NCI-H2081 (cell line): ENCODE measurements around the gene HS1BP3.

Experiments
- DNase-seq, 2 experiments: peaks; one replicate each; lab custom pipeline; 2025; lab: John Stamatoyannopoulos, UW

The HS1BP3 gene

DNA sequence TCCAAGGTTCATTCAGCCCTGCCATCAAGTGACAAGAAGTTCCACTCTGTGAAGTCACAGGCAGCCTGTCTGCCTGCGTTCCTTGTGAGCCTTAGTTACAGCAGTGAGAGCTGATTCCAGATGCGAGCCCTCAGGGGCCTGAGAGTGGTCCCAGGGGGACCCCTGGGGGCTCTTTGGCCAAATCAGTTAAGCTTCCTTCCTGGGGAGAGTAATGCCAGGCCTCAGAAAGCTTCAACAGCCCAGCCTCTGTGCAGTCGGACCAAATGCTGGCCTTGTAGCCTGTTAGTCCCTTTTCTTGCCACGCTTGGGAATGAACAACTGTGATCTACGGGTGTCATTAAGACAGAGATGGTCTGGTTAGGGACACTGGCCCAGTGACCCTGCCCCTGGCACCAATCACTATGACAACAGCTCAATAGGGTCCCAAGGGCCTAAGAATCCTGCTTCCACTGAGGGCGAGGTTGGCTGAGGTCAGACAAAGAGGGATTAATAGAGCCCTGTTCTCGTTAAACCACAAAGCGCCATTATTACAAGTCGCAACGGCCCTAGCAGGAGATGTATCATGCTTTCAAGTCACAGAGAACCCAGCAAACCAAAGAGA, 50.9 kb downstream of the HS1BP3 start:
- no peak for DNase-seq

DNA sequence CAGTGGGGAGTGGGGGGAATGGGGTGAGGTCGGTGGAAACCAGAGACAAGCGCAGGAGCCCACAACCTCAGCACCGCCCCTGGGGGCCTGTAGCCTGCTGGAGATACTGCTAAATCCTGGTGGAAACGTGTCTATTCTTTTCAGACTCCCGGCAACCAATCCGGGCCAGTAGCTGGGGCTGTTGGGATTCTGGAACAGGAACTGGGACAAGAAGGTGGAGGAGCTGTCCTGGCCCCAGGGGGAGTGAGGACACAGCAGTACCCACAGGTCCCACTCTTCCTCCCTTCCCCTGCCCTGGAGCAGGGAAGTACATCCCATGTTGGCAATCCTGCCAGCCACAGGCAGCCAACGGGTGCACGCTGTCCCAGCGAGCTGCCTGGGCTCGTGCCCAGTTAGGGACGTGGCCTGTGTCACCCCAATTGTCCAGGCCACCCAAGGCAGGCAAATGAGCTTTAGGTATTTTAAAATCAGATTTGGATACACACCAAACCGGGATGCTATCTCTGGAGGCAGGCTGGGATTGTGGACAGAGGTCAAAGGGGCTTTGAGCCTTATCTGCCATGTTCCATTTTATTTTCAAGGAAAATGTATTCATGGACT, 51.8 kb downstream of the HS1BP3 start:
- no peak for DNase-seq

DNA sequence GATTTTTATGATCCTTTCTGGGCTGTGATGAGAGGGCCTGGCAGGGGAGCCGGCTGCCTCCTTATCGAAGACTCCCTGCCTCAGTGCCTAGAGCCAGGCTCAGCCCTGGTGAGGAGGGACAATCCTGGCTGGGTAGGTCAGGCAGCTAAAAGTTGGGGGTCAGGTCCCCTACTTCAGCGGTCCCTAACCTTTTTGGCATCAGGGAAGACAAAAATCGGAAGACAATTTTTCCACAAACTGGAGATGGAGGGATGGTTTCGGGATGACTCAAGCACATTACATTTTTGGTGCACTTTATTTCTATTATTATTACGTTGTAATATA, 53.1 kb downstream of the HS1BP3 start:
- no peak for DNase-seq

DNA sequence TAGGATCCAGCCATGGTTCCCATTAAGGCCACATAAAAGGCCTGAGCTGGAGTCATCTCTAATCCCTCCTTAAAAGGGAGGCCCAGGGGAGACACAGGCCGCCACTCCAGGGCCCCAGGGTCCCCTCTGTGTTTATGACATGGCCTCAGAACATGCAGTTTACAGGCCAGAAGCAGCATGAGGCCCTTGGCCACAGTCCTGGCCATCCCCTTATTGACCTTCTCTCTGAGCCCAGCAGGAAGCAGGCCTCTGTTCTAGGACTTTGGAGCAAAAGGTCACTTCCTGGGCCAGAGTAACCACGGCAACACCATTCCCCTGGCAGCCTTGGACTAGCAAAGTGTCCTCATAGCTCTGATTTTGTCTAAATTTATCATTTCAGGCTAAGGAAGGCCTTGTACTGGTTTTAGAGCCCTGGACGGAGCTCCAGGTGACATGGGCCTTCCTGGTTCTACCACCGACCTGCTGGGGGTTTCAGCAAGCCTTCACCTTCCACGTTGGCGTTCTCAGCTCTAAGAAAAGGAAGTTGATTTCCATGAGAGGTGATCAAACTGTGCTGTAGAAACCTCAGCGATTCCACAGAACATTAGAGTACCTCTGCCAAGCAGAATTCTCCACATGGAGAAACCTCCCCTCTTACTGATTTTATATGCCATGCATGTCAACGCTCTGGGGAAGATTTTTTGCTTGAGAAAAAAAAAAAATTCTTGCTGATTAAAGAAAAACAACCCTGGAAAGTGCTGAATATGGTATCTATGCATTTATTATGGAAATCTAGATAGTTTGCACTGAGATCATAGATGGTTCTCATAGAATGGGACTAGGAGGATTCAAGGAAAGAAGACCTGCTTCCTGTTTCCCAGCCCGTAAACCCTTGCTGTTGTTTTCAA, 53.7 kb downstream of the HS1BP3 start:
- no peak for DNase-seq

DNA sequence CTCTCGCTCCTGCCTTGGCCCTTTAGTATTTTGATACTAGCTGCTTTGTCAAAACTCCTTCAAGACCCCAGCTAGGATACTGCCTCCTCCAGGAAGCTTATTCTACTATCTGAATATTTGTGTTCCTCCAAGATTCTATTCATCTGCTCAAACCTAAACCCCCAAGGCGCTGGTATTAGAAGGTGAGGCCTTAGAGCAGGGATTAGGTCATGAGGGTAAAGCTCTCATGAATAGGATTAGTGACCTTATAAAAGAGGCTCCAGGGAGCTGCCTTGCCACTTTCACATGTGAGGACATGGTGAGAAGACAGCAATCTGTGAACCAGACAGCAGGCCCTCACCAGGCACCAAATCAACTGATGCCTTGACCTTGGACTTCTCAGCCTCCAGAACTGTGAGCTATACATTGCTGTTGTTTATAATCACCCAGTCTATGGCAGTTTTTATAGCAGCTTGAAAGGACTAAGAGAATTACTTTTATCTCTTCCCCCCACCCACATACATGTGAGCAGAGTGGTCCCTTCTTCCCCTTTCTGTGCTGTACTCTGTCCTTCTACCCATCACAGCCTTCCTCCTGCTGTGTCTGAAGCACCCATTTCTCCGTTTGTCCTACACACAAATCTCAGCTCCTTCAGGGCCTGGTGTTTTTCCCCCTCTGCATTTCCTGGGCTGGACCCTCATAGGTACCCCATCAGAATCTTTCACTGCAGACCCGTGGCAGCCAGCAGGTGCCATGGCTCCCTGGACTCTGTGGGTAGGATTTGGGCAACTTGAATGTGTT, 54.5 kb downstream of the HS1BP3 start:
- DNase-seq, result no peak

DNA sequence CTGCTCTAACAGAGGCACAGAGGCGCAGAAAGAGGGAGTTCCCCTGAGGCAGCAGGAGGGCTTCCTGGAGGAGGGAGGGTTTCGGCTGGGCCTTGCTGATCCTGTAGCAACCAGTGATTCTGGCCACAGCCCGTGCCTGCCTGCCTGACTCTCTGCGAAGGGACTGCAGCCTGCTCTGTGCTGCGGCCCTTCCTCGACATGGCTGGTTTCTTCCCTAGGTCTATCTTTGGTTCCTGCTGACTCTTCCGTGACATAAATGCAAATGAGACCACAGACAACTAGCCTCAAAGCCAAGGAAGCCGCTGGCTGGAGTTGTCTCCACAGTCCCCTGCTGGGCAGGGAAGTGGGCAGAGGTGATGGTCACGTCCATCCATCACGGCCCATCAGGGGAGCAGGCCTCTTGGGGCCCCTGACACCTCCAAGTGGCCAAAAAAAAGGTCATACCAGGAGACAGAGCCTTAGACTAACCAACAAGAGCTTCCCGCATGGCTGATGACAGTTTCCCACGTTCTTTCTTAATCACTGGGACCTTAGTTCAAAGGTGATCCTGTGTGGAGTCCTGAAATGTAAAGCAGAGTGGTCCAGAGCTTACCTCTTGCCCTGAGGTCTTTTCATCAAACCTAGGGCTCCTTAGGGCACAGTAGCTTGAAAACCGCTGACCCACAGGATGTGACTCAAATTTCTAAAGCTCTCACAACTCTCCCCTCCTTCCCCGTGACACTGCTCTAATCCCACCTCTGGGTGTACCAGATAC, 55.3 kb downstream of the HS1BP3 start:
- DNase-seq, result no peak

DNA sequence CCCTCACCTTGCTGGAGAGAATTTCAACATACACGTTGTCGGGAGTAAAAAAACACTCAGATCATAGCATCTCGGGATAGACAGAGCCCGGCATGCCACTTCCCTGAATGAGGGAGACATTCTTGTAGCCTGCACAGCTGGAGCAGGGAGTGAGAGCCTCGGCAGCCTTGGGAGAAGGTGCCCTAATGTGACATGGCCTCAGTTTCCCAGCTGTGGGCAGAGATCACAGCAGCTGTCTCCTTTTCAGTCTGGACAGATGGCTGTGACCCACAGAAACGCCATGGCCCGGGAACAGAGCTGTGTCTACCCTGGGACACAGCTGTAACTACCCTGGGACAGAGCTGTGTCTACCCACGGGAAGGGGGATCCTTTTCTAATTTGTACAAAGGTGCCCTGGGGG, 55.9 kb downstream of the HS1BP3 start:
- no peak for DNase-seq

DNA sequence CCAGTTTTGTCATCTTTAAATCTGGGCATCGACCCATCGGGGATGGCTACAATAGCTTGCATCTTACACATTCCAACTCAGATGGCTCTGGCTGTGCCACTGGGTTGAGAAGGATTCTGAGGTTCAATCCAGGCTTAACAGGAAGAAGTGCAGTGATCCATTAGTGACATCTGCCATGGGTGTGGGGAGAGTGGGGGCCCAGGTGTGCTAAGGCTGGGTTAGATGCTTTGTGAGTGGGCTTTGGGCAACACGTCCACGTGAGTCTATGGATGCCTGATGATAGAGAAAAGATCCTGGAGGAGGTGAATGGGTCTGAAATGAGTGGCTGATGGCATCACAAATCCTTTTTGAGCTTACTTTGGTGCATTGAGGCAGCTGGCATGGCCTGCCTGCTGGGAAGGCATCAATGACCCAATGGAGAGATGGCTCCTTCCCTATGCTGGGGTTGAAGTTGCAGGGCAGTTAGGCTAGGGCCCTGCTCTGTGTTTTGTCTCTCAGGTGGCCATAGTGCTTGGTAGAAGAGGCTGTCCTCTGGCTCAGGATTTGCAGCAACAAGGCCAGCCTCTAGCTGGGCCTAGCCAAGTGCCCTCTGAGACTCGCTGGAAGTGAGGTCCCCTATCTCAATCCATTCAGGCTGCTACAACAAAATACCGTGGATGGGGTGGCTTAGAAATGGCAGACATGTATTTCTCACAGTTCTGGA, 56.7 kb downstream of the HS1BP3 start:
- no peak for DNase-seq

DNA sequence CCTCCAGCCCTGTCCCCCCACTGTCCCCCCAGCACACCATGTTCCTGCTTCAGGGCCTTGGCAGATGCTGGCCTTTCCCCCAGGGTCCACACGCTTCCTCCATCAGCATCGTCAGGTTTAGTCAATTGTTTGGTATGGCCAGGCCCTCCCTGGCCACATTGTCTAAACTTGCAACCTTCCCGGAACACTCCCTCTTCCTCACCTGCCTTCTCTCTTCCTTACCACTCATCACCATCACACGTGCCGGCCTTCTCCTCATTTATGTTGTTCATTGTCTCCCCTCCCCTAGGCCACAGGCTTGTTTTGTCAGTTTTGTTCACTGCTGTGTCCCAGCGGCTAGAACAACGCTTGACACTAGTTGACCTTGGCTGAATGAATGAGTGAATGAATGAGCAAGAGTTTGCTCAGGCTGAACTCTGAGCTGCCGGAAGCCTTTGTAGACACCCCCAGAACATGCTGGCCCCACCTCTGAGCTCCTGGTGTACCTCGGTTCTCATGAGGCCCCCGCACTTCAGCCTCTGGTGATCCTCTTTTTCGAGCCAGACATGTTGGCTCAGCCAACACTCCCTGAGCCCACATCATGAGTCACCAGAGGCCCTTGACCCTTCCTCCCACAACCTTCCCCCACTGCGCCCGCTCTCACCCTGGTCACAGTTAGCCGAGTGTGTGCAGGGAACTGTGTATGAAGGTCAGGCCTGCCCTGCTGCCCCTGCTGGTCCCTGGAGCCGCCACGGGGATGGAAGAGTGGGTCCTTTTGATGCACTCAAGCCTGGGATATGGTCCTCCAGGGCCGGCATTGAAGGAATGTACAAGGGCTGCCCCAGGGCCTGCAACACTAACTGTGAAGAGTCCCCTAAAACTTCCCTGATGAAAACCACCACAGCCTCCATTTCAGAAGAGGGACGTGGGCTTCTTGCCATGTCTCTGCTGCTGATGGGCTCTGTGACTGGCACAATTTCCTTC, 57.5 kb downstream of the HS1BP3 start:
- DNase-seq, result no peak

DNA sequence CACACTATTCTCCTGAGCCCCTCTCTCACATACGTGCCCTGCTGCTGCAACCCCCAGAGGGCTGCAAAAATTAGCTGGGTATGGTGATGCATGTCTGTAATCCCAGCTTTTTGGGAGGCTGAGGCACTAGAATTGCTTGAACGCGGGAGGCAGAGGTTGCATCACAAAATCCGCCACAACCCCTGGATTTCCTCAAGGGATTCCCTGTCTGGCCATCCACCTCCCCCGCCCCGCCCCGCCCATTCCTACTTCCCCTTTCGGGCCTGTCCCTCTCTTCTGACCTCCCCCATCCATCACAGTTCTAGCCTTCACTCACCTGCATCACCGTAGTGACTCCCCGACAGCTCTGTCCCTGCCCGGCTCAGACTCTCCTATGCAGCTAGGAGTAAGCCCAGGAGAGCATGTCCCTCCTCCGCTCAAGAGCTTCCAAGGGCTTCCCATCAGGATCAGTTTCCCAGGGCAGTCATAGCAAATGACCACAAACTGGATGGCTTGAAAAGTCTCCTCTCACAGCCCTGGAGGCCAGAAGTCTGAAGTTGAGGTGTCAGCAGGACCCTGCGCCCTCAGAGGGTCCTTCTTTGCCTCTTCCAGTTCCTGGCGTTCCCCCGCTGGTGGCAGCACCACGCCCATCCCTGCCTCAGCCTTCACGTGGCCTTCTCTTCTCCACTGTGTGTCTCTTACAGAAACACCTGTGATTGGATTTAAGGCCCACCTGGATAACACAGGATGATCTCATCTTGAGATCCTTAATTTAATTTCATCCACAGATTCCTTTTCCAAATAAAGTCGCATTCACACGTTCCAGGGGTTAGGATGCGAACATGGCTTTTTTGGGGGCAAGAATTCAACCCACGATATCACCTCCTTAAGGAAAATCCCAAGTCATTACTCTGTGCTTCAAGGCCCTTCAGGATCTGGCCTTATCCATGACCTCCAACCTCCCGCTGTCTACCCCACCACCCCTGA, 58.5 kb downstream of the HS1BP3 start:
- no peak for DNase-seq

DNA sequence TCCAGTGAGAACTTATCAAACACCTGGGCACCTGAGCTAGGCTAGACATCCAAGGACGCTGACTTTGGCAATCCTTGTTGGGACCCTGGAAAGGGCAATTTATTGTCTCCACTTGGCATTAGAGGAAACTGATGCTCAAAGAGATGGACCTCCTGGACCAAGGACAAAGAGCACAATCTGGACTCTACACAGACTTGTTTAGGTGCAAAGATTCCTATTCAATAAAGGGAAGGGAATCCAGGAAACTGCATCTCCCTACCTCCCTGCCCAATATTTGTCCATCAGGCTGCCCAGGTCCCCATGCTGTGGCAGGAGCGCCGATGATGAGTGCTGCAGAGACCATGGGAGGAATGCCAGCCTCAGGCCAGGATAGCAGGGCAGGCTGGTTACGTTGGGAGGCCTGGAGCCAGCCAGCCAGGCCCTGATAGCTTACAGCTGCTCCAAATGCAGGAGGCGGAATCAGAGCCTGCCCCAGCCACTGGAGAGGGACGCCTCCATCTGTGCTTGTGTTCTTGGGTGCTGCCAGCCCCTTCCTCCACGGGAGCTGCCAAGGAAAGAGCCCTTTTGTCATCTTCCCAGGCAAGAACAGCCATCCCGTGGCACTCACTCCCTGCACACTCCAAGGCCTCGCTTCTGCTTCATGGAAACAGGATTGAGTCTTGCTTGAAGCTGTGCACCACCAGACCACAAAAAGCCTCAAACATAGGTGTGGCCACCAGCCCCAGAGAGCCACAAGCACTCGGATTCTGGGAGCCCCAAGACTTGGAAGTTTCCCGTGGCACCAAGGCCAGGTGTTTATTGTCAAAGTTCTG, 60.0 kb downstream of the HS1BP3 start:
- no peak for DNase-seq

DNA sequence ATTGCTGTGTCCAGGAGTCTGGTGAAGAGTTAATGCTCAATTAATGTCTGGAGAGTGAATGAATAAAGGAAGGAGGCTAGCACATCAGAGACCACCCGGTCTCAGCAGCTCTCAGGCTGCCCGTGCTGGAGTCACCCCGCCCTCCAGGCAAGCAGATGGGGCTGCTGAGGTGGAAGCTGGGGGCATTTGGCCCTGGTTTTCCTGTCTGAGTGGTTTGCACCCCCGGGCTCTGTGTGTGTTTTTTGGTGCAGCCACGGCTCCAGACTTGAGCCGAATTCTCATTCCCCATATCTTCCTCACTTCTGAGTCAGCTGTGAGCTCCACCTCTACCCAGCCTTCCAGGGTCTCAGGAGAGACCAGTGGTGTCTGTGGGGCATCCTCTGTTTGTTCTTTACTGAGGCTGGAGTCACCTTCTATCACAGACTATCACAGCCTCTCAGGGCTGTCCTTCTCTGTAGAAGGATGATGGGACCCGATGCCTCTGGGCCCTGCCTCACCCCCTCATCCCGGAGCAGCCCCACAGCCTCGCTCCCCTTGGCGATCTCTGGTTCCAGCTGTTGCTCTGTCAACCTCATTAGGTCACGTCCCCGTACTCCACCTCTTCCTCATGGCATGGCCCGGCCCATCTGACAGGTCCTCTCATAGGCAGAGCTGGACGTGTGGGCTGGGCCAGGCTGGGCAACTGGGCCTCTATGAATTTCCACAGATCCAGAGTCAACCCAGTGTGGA, 60.8 kb downstream of the HS1BP3 start:
- DNase-seq, result no peak

DNA sequence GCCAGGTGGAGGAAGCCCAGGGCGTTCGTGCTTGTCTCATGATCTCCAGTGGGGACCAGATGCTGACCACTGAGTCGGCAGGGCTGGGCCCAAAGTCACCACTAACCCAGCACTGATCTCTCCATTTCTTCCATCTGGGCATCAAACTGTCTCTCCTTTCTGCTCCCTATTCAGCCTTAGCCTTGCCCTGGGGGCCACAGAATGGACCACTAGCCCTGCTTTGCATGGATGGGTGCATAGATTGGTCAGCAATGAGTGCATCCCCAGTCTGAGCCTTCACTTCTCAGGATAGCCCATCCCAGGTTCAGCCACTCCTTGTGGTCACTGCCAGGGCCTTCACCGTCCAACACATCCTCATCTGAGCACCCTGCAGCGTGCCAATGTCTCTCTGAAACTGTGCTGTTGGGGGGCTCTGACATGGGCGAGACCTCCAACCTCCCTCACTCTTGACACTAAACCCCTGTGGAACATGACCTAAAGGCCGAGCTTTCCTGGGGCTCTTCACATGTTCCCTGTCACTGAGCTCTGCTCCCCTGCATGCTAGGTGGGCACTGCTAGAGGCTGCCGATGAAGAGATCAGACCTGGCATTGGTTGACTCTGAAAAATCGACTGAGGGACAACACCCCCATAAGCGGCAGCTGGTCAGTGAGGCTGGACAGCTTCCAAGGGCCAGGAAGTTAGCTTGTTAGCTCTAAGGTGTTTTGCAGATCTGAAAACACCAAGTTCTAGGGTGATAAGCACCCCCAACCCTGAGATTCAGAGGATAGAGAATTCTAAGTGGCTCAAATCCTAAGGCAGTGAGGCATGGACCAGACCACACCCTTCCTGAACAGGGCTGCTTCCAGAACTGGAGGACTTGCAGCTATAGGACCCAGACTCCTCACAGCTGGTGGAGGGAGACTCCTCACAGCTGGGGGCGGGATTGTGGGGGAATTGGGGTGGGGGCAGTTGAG, 61.7 kb downstream of the HS1BP3 start:
- DNase-seq, result no peak

DNA sequence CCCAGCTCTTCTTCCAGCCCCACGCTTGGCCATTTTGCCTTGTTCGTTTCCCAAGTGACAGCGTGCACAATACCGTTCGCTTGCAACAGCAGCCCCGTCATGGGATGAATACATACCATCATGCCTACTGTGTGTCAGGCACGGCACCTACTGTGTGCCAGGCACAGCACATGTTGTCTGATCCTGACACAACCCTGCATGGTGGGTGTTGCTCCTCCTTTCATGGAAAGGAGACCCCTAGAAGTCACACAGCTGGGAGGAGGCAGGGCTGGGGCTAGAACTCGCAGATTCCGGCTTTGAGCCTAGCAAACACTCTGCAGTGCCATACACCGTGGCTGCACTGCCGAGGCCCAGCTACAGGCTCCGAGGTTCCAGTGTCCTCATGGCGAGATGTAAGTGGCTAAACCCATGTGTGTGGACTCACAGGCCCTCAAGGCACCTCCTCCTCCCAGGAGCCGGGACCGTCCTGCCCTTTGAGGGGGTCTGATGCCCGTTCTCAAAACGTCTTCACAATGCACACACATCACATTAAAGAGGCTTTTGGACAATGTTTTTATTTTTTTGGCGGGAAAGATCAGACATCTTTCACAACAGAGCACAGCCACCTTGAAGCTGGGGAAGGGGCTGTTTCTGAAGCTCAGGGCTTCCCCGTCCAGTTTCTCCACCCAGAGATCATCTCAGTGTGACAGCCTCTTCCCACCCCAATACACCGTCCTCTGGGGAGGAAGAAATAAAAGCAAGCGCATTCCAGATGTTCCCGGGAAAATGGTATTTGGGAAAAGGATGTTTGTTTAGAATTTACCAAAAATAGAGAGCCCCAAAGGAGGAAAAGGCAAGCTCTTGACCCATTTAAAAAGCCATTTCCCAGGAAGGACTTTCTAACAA, 64.9 kb downstream of the HS1BP3 start:
- no peak for DNase-seq

DNA sequence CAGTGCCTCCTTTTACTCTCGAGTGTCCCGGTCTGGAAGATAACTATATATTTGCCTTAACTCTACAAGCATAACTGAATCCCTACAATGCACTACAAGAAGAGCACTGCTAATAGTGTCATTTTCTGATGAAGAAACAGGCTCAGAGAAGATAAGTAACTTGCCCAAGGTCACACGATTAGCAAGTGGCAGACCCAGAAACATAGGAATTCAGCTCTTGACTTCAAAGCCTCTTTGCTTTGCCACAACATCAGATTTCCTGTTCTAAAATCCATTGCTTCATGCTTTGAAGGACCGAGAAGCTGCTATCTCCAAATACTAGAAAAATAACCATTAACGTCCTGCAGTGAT, 65.6 kb downstream of the HS1BP3 start:
- DNase-seq, result no peak
